GM06990 (cell line): ENCODE data around the gene CWC25.

Source experiments
- DNase-seq: peaks from one replicate; pipeline ENCODE4 v3.0.0-alpha.2; 2011; ENCODE audit not compliant: insufficient read length; ENCODE audit errors: extremely low read depth
- H3K27me3 ChIP-seq: replicated peaks from 2 replicates; pipeline ENCODE4 v1.6.0; 2011; ENCODE audit warnings: low read length; ENCODE audit not compliant: control insufficient read depth, insufficient read depth
- H3K36me3 ChIP-seq: 2 replicates; pipeline ENCODE4 v1.5.1; 2011; ENCODE audit warnings: low read length; ENCODE audit not compliant: control insufficient read depth, insufficient read depth
- H3K4me3 ChIP-seq: replicated peaks from 2 replicates; pipeline ENCODE4 v1.5.1; 2011; ENCODE audit warnings: low read depth, mild to moderate bottlenecking, control low read depth, low read length
- CTCF ChIP-seq: IDR thresholded peaks from 2 replicates; pipeline ENCODE4 v1.5.1; 2011; ENCODE audit warnings: low read length, control low read depth, mild to moderate bottlenecking, inconsistent platforms; ENCODE audit not compliant: insufficient read depth, poor library complexity, severe bottlenecking

CWC25 gene

GRCh38 chr17:38824899-38825761, at the start of gene CWC25:
TSS of gene CWC25 (minus strand) at chr17:38825321. CDS start at chr17:38825183, 138 bp downstream.
- peak within 1 kb of the TSS; percentile 78 for H3K4me3 ChIP-seq
- no peak for TF ChIP-seq CTCF
- H3K27me3 ChIP-seq = no peaks in the 10 kb centered on the region
- DNase-seq = peak; percentile 100
- H3K36me3 ChIP-seq = peaks cover 5% of the 10 kb centered on the region

GRCh38 chr17:38873640-38874380, 48.7 kb upstream of the CWC25 start:
- Histone ChIP-seq H3K27me3 (no peaks in the 10 kb centered on the region), H3K4me3 (no peak overlapping the region), H3K36me3 (peaks cover 22% of the 10 kb centered on the region)
- DNase-seq = no peak
- no peak for TF ChIP-seq CTCF

GRCh38 chr17:38872671-38873385, 47.7 kb upstream of the CWC25 start:
- no peak for DNase-seq
- no peak for TF ChIP-seq CTCF
- Histone ChIP-seq H3K4me3 (peak overlapping the region; percentile 98), H3K36me3 (peaks cover 14% of the 10 kb centered on the region), H3K27me3 (no peaks in the 10 kb centered on the region)

GRCh38 chr17:38872027-38872511, 46.9 kb upstream of the CWC25 start:
- TF ChIP-seq CTCF = no peak
- no peak for DNase-seq
- Histone ChIP-seq H3K4me3 (peak overlapping the region; percentile 98), H3K36me3 (peaks cover 10% of the 10 kb centered on the region), H3K27me3 (no peaks in the 10 kb centered on the region)

- H3K36me3 ChIP-seq = peaks cover 8% of the 10 kb centered on the region
- no peaks in the 10 kb centered on the region for H3K27me3 ChIP-seq
- peak overlapping the region; percentile 98 for H3K4me3 ChIP-seq
- DNase-seq = no peak
- peak; percentile 38 for TF ChIP-seq CTCF
Measured at GRCh38 chr17:38871247-38872015, 46.3 kb upstream of the CWC25 start.
